Measurements from ENCODE around the gene SCN7A.
"Not testable (repeated sequence)": the region's sequence is repeated elsewhere in the genome, so short reads cannot be mapped to it uniquely, and the experiment has no call there.

Gene SCN7A

GRCh38 chr2:166468124-166469024 lies 25.7 kb downstream of the SCN7A start:
- no peaks in the 10 kb centered on the region for H3K36me3 Mint-ChIP-seq
- no peaks in the 10 kb centered on the region for H3K4me1 Mint-ChIP-seq
- DNase-seq (ENCODE audit: low spot score in 2 of 2) (no peak), ATAC-seq (no peak)
- H3K4me3 Mint-ChIP-seq, result no peak overlapping the region
- no peak overlapping the region for H3K27ac Mint-ChIP-seq
- H3K9me3 Mint-ChIP-seq, result peaks cover 3% of the 10 kb centered on the region

GRCh38 chr2:166464187-166464586 lies 29.9 kb downstream of the SCN7A start:
- ATAC-seq (no peak), DNase-seq (ENCODE audit: low spot score in 2 of 2) (no peak)
- Mint-ChIP-seq H3K27ac (no peak overlapping the region), H3K4me3 (no peak overlapping the region), H3K9me3 (peaks cover 9% of the 10 kb centered on the region), H3K4me1 (no peaks in the 10 kb centered on the region), H3K36me3 (no peaks in the 10 kb centered on the region)

GRCh38 chr2:166463640-166464039 lies 30.4 kb downstream of the SCN7A start:
- Mint-ChIP-seq H3K9me3 (peaks cover 9% of the 10 kb centered on the region), H3K4me3 (no peak overlapping the region), H3K27ac (no peak overlapping the region), H3K36me3 (no peaks in the 10 kb centered on the region), H3K4me1 (no peaks in the 10 kb centered on the region)
- no peak for DNase-seq (ENCODE audit: low spot score in 2 of 2)
- ATAC-seq, result no peak

- no peak for ATAC-seq
- H3K9me3 Mint-ChIP-seq, result peaks cover 11% of the 10 kb centered on the region
- no peaks in the 10 kb centered on the region for H3K36me3 Mint-ChIP-seq
- no peak overlapping the region for H3K27ac Mint-ChIP-seq
- H3K4me1 Mint-ChIP-seq, result no peaks in the 10 kb centered on the region
- DNase-seq (ENCODE audit: low spot score in 2 of 2), result no peak
- no peak overlapping the region for H3K4me3 Mint-ChIP-seq
Measured at GRCh38 chr2:166458674-166459073, 35.4 kb downstream of the SCN7A start.

GRCh38 chr2:166455823-166456222 lies 38.2 kb downstream of the SCN7A start:
- H3K27ac Mint-ChIP-seq; ATAC-seq; DNase-seq (ENCODE audit: low spot score in 2 of 2); H3K4me3 Mint-ChIP-seq; H3K9me3 Mint-ChIP-seq; H3K4me1 Mint-ChIP-seq; H3K36me3 Mint-ChIP-seq: not testable (repeated sequence)

GRCh38 chr2:166454006-166454595 lies 39.9 kb downstream of the SCN7A start:
- Mint-ChIP-seq H3K9me3 (peaks cover 2% of the 10 kb centered on the region), H3K4me1 (no peaks in the 10 kb centered on the region), H3K27ac (no peak overlapping the region), H3K36me3 (no peaks in the 10 kb centered on the region), H3K4me3 (no peak overlapping the region)
- no peak for ATAC-seq
- DNase-seq (ENCODE audit: low spot score in 2 of 2), result no peak

- no peak for ATAC-seq
- H3K4me3 Mint-ChIP-seq, result no peak overlapping the region
- H3K27ac Mint-ChIP-seq, result no peak overlapping the region
- no peaks in the 10 kb centered on the region for H3K36me3 Mint-ChIP-seq
- no peaks in the 10 kb centered on the region for H3K4me1 Mint-ChIP-seq
- peaks cover 4% of the 10 kb centered on the region for H3K9me3 Mint-ChIP-seq
- no peak for DNase-seq (ENCODE audit: low spot score in 2 of 2)
Measured at GRCh38 chr2:166451468-166451867, 42.6 kb downstream of the SCN7A start.

- Mint-ChIP-seq H3K27ac (no peak overlapping the region), H3K4me3 (no peak overlapping the region), H3K36me3 (no peaks in the 10 kb centered on the region), H3K9me3 (peaks cover 2% of the 10 kb centered on the region), H3K4me1 (no peaks in the 10 kb centered on the region)
- no peak for DNase-seq (ENCODE audit: low spot score in 2 of 2)
- no peak for ATAC-seq
Measured at GRCh38 chr2:166449439-166449838, 44.6 kb downstream of the SCN7A start.

- Mint-ChIP-seq H3K27ac (no peak overlapping the region), H3K4me3 (no peak overlapping the region)
- no peak for ATAC-seq
Measured at GRCh38 chr2:166448106-166448505, 45.9 kb downstream of the SCN7A start.

GRCh38 chr2:166444306-166444705 lies 49.7 kb downstream of the SCN7A start:
- peaks cover 2% of the 10 kb centered on the region for H3K9me3 Mint-ChIP-seq
- no peak overlapping the region for H3K27ac Mint-ChIP-seq
- DNase-seq (ENCODE audit: low spot score in 2 of 2), result no peak
- H3K4me1 Mint-ChIP-seq, result no peaks in the 10 kb centered on the region
- no peak overlapping the region for H3K4me3 Mint-ChIP-seq
- no peak for ATAC-seq
- H3K36me3 Mint-ChIP-seq, result no peaks in the 10 kb centered on the region

More at GRCh38 chr2:166448106-166448505, 45.9 kb downstream of the SCN7A start:
- peaks cover 2% of the 10 kb centered on the region for H3K9me3 Mint-ChIP-seq
- DNase-seq (ENCODE audit: low spot score in 2 of 2), result no peak
- H3K36me3 Mint-ChIP-seq, result no peaks in the 10 kb centered on the region
- H3K4me1 Mint-ChIP-seq, result no peaks in the 10 kb centered on the region

GRCh38 chr2:166440313-166440712 lies 53.7 kb downstream of the SCN7A start:
- Mint-ChIP-seq H3K4me3 (no peak overlapping the region), H3K4me1 (no peaks in the 10 kb centered on the region), H3K27ac (no peak overlapping the region), H3K9me3 (no peaks in the 10 kb centered on the region), H3K36me3 (no peaks in the 10 kb centered on the region)
- no peak for ATAC-seq
- DNase-seq (ENCODE audit: low spot score in 2 of 2), result no peak

- Mint-ChIP-seq H3K27ac (no peak overlapping the region), H3K36me3 (no peaks in the 10 kb centered on the region), H3K4me3 (no peak overlapping the region), H3K4me1 (no peaks in the 10 kb centered on the region), H3K9me3 (no peaks in the 10 kb centered on the region)
- ATAC-seq (no peak), DNase-seq (ENCODE audit: low spot score in 2 of 2) (no peak)
Measured at GRCh38 chr2:166439078-166439477, 55.0 kb downstream of the SCN7A start.

- no peak for DNase-seq (ENCODE audit: low spot score in 2 of 2)
- peak; percentile 8 for ATAC-seq
- H3K27ac Mint-ChIP-seq, result no peak overlapping the region
- no peaks in the 10 kb centered on the region for H3K9me3 Mint-ChIP-seq
- H3K36me3 Mint-ChIP-seq, result no peaks in the 10 kb centered on the region
- no peak overlapping the region for H3K4me3 Mint-ChIP-seq
- H3K4me1 Mint-ChIP-seq, result no peaks in the 10 kb centered on the region
Measured at GRCh38 chr2:166436976-166437375, 57.1 kb downstream of the SCN7A start.

GRCh38 chr2:166436189-166436588 lies 57.9 kb downstream of the SCN7A start:
- ATAC-seq, result no peak
- Mint-ChIP-seq H3K36me3 (no peaks in the 10 kb centered on the region), H3K9me3 (no peaks in the 10 kb centered on the region), H3K4me1 (no peaks in the 10 kb centered on the region), H3K27ac (no peak overlapping the region), H3K4me3 (no peak overlapping the region)
- no peak for DNase-seq (ENCODE audit: low spot score in 2 of 2)

GRCh38 chr2:166434491-166434890 lies 59.6 kb downstream of the SCN7A start:
- H3K4me3 Mint-ChIP-seq, result no peak overlapping the region
- no peaks in the 10 kb centered on the region for H3K4me1 Mint-ChIP-seq
- DNase-seq (ENCODE audit: low spot score in 2 of 2), result no peak
- no peak overlapping the region for H3K27ac Mint-ChIP-seq
- H3K9me3 Mint-ChIP-seq, result no peaks in the 10 kb centered on the region
- no peak for ATAC-seq
- H3K36me3 Mint-ChIP-seq, result no peaks in the 10 kb centered on the region

GRCh38 chr2:166433457-166433856 lies 60.6 kb downstream of the SCN7A start:
- Mint-ChIP-seq H3K9me3 (no peaks in the 10 kb centered on the region), H3K4me3 (no peak overlapping the region), H3K4me1 (no peaks in the 10 kb centered on the region), H3K27ac (no peak overlapping the region), H3K36me3 (no peaks in the 10 kb centered on the region)
- DNase-seq (ENCODE audit: low spot score in 2 of 2), result no peak
- ATAC-seq, result no peak

Data from stimulated activated effector memory CD8-positive, alpha-beta T cell treated with anti-CD3 and anti-CD28 coated beads, Interleukin-12 subunit alpha, Interleukin-12 subunit beta, amount 100 ng/mL, for 72 hours (primary cell).